ENCODE data around the gene LLGL2.

LLGL2 gene

GRCh38 chr17:75514919-75515495 lies 10.5 kb upstream of the LLGL2 start:
- DNase-seq (ENCODE audit: extremely low spot score), result no peak
- CTCF ChIA-PET, result no interaction called here
- POLR2A ChIA-PET, result interaction anchor here (0.7 to 1.1 kb wide), 2 partner anchors 13 to 244 kb away, joined by 3 read pairs; partner anchors contain the start of gene MIF4GD
- TF ChIP-seq FOXA1 (IDR thresholded peaks at IDR 0.05), result no peak
- no peak for TF ChIP-seq SUZ12 (IDR thresholded peaks at IDR 0.05)
- no peak for TF ChIP-seq ZNF384 (IDR thresholded peaks at IDR 0.05)
- no peak for TF ChIP-seq SP1 (IDR thresholded peaks at IDR 0.05)
- no peak for TF ChIP-seq CTBP1 (IDR thresholded peaks at IDR 0.05; ENCODE audit: borderline replicate concordance)
- no peak for TF ChIP-seq PKNOX1 (IDR thresholded peaks at IDR 0.05)
- no peak for TF ChIP-seq FOXK2 (IDR thresholded peaks at IDR 0.05)
- TF ChIP-seq ARNT (IDR thresholded peaks at IDR 0.05), result no peak
- no peak for TF ChIP-seq LEF1 (IDR thresholded peaks at IDR 0.05; ENCODE audit: borderline replicate concordance)
- no peak for TF ChIP-seq BHLHE40 (IDR thresholded peaks at IDR 0.05; ENCODE audit: borderline replicate concordance)
- no peak for TF ChIP-seq NFRKB (IDR thresholded peaks at IDR 0.05)

- ChIA-PET CTCF (interaction anchor here (0.6 to 1.4 kb wide), 9 partner anchors 9 to 275 kb away, joined by 3 to 9 read pairs (median 3); partner anchors contain the start of genes LLGL2 and TMEM94), POLR2A (interaction anchor here (0.8 to 2.2 kb wide), 14 partner anchors 10 to 528 kb away, joined by 3 to 21 read pairs (median 4); partner anchors contain the start of genes CDR2L, LLGL2, MIF4GD and TMEM94)
- DNase-seq (ENCODE audit: extremely low spot score), result peak; percentile 99
- TF ChIP-seq FOXK2 (IDR thresholded peaks at IDR 0.05) (no peak), SUZ12 (IDR thresholded peaks at IDR 0.05) (no peak), LEF1 (IDR thresholded peaks at IDR 0.05; ENCODE audit: borderline replicate concordance) (no peak), HDGF (IDR thresholded peaks at IDR 0.05; ENCODE audit: borderline replicate concordance) (no peak), ARNT (IDR thresholded peaks at IDR 0.05) (peak; percentile 45; the same call in 1 of the 2 replicates), L3MBTL2 (conservative IDR thresholded peaks at IDR 0.05) (peak; percentile 65; the same call in 1 of the 2 replicates), BHLHE40 (IDR thresholded peaks at IDR 0.05; ENCODE audit: borderline replicate concordance) (no peak), PKNOX1 (IDR thresholded peaks at IDR 0.05) (peak; percentile 98), ELF4 (IDR thresholded peaks at IDR 0.05) (no peak), SP1 (IDR thresholded peaks at IDR 0.05) (no peak), TARDBP (IDR thresholded peaks at IDR 0.05) (no peak)
These were observed 9.8 kb upstream of the LLGL2 start, which contains the start of gene CASKIN2 for GRCh38 chr17:75515496-75516254. TSS of gene CASKIN2 (minus strand) at chr17:75515537. CDS start at chr17:75513804, 1,733 bp downstream.

- ChIA-PET POLR2A (interaction anchor here (0.8 to 2.2 kb wide), 16 partner anchors 9 to 529 kb away, joined by 3 to 21 read pairs (median 4); partner anchors contain the start of genes CDR2L, LLGL2, MIF4GD and SLC25A19), CTCF (interaction anchor here (0.5 to 1.4 kb wide), 14 partner anchors 8 to 276 kb away, joined by 3 to 9 read pairs (median 3); partner anchors contain the start of genes LLGL2, MIF4GD and TMEM94)
- peak; percentile 96 for DNase-seq (ENCODE audit: extremely low spot score)
- TF ChIP-seq L3MBTL2 (conservative IDR thresholded peaks at IDR 0.05) (peak; percentile 5; the same call in 1 of the 2 replicates), PKNOX1 (IDR thresholded peaks at IDR 0.05) (no peak), SP1 (IDR thresholded peaks at IDR 0.05) (no peak), FOXM1 (IDR thresholded peaks at IDR 0.05; ENCODE audit: borderline replicate concordance) (peak; percentile 98), BHLHE40 (IDR thresholded peaks at IDR 0.05; ENCODE audit: borderline replicate concordance) (no peak), ZNF384 (IDR thresholded peaks at IDR 0.05) (no peak), LEF1 (IDR thresholded peaks at IDR 0.05; ENCODE audit: borderline replicate concordance) (peak; percentile 65; the same call in 1 of the 2 replicates), HDGF (IDR thresholded peaks at IDR 0.05; ENCODE audit: borderline replicate concordance) (no peak), ARNT (IDR thresholded peaks at IDR 0.05) (peak; percentile 79), FOXK2 (IDR thresholded peaks at IDR 0.05) (no peak), FOXA1 (IDR thresholded peaks at IDR 0.05) (no peak)
These were observed 9.3 kb upstream of the LLGL2 start, which contains the start of gene TSEN54 for GRCh38 chr17:75516255-75516618. TSS of gene TSEN54 (plus strand) at chr17:75516528. CDS start at chr17:75516561, 33 bp downstream.

- POLR2A ChIA-PET, result interaction anchor here (0.8 to 2.2 kb wide), 17 partner anchors 9 to 529 kb away, joined by 3 to 21 read pairs (median 4); partner anchors contain the start of genes CDR2L, LLGL2, MIF4GD and SLC25A19
- TF ChIP-seq L3MBTL2 (conservative IDR thresholded peaks at IDR 0.05) (no peak; the same call in 1 of the 2 replicates), PKNOX1 (IDR thresholded peaks at IDR 0.05) (no peak), ELF4 (IDR thresholded peaks at IDR 0.05) (no peak), NFRKB (IDR thresholded peaks at IDR 0.05) (no peak), FOXA1 (IDR thresholded peaks at IDR 0.05) (no peak), CTBP1 (IDR thresholded peaks at IDR 0.05; ENCODE audit: borderline replicate concordance) (no peak), HDGF (IDR thresholded peaks at IDR 0.05; ENCODE audit: borderline replicate concordance) (no peak), FOXK2 (IDR thresholded peaks at IDR 0.05) (no peak)
- CTCF ChIA-PET, result interaction anchor here (0.5 to 1.4 kb wide), 16 partner anchors 8 to 276 kb away, joined by 3 to 9 read pairs (median 3); partner anchors contain the start of genes LLGL2, MIF4GD and TMEM94
- DNase-seq (ENCODE audit: extremely low spot score), result peak; percentile 37
These were observed 8.7 kb upstream of the LLGL2 start for GRCh38 chr17:75516619-75517296.

Measured in HEK293T (cell line).